COLO668 (cell line): ENCODE data around the gene XKR7.

Source experiments
- DNase-seq: peaks from one replicate; lab custom pipeline; 2025; ENCODE audit not compliant: unreplicated experiment; lab: John Stamatoyannopoulos, UW

Gene XKR7

GRCh38 chr20:32036716-32037485 is 69.0 kb downstream of the XKR7 start:
- no peak for DNase-seq

- DNase-seq = no peak
These were observed 70.0 kb downstream of the XKR7 start for GRCh38 chr20:32037929-32038328.

GRCh38 chr20:32040142-32040953 is 72.4 kb downstream of the XKR7 start:
- no peak for DNase-seq

- DNase-seq = no peak
These were observed 78.0 kb downstream of the XKR7 start for GRCh38 chr20:32045999-32046398.

- DNase-seq = no peak
These were observed 82.4 kb downstream of the XKR7 start for GRCh38 chr20:32050324-32050841.

GRCh38 chr20:32050851-32051556 is 83.1 kb downstream of the XKR7 start:
- no peak for DNase-seq

GRCh38 chr20:32051720-32052089 is 83.8 kb downstream of the XKR7 start:
- DNase-seq = no peak

GRCh38 chr20:32052090-32052777 is 84.3 kb downstream of the XKR7 start, which contains the start of gene HCK:
TSS of gene HCK (plus strand) at chr20:32052242.
- no peak for DNase-seq

- DNase-seq = no peak
These were observed 84.9 kb downstream of the XKR7 start for GRCh38 chr20:32052778-32053362.
